ENCODE measurements around the gene ODAD3.

GRCh38 chr19:11463391-11463790 is 28.5 kb upstream of the ODAD3 start:
- no peak for TF ChIP-seq EZH2 (IDR thresholded peaks at IDR 0.05; ENCODE audit: borderline replicate concordance, low read depth, low read length, severe bottlenecking)
- no peak for TF ChIP-seq CTCF (IDR thresholded peaks at IDR 0.05; ENCODE audit: borderline replicate concordance, extremely low read depth, low read length, poor library complexity, severe bottlenecking)

Data from DND-41 (cell line).